Measurements from ENCODE around the gene BATF. TPM values are rescaled to one million over a fixed set of nuclear protein-coding genes. Genes with fewer than 3 reads are reported as not detected.

Gene BATF
- polyA plus RNA-seq, 10 donors = 0.37 to 2.0 (median 0.69) TPM; not detected in 2

GRCh38 chr14:75595226-75595625 lies 73.0 kb downstream of the BATF start:
- no peak for DNase-seq

Other genes with a start within 250 kb of the BATF start
- 1,000 to 10,000 TPM in 2 of 10 donors, 100 to 1,000 TPM in 7, 10 to 100 TPM in 1; 71.3 to 2,749 (median 590) TPM for gene FOS, start 243.6 kb upstream of the BATF start, polyA plus RNA-seq (ENCODE audit: insufficient read length in 10 of 10)
- gene JDP2, start 94.4 kb upstream of the BATF start, polyA plus RNA-seq (ENCODE audit: insufficient read length in 10 of 10) = 10 to 100 TPM; 41.2 to 65.0 (median 46.5) TPM
- gene FLVCR2, start 56.2 kb downstream of the BATF start, polyA plus RNA-seq (ENCODE audit: insufficient read length in 10 of 10) = 10 to 100 TPM in 9 of 10 donors, 1 to 10 TPM in 1; 6.8 to 25.3 (median 13.0) TPM
- 10 to 100 TPM; 10.4 to 18.1 (median 12.2) TPM for gene ERG28, start 138.4 kb downstream of the BATF start, polyA plus RNA-seq (ENCODE audit: insufficient read length in 10 of 10)
- gene TTLL5, start 138.8 kb downstream of the BATF start, polyA plus RNA-seq (ENCODE audit: insufficient read length in 10 of 10) = 10 to 100 TPM; 14.6 to 19.3 (median 18.4) TPM

Data from muscle of back (tissue), 11 donors.